B cell (primary cell): ENCODE data around the gene BTRC. TPM values are rescaled to one million over a fixed set of nuclear protein-coding genes. Genes with fewer than 3 reads are reported as not detected.

Experiments used
- ATAC-seq: fragments of 200-7000 bp; cut with Tn5 transposase; one replicate; pipeline ENCODE4 v1.10.0; 2021; ENCODE audit warnings: low read depth, mild to moderate bottlenecking, moderate number of reproducible peaks, moderate library complexity
- CTCF ChIA-PET: fragments of 350-600 bp; sonication (Branson Sonifier 250); formaldehyde crosslinking; loops from one replicate; lab custom pipeline; 2021; ENCODE audit warnings: antibody characterized with exemption, inconsistent platforms; lab: Charles Lee
- POLR2A ChIA-PET: fragments of 350-600 bp; sonication (Branson Sonifier 250); formaldehyde crosslinking; loops from one replicate; lab custom pipeline; 2021; ENCODE audit warnings: antibody characterized with exemption; lab: Charles Lee
- DNase-seq: peaks from one replicate; pipeline ENCODE4 v3.0.0; 2013
- H2AFZ ChIP-seq: 2 replicates; pipeline ENCODE4 v1.6.1; 2012; ENCODE audit warnings: mild to moderate bottlenecking, low read depth, low read length; ENCODE audit not compliant: insufficient read depth, poor library complexity, severe bottlenecking
- H3K27ac ChIP-seq, 2 donors: 1 replicate in 1 of 2; 2 replicates in 1 of 2; pipeline ENCODE4 v1.5.1; 2012 to 2013; ENCODE audit warnings: low read length in 2 of 2, mild to moderate bottlenecking in 2 of 2, moderate library complexity in 1 of 2
- H3K27me3 ChIP-seq, 4 experiments: fragments of 200-600 bp in 1 of 4; sonication (generic) in 1 of 4; replicated peaks in 1 of 4; 1 replicate in 2 of 4; 2 replicates in 2 of 4; pipeline versions ENCODE4 v1.6.1 to v1.7.0; 2013 to 2016; ENCODE audit warnings: low read length in 3 of 4, mild to moderate bottlenecking in 2 of 4, mixed read lengths in 1 of 4, moderate library complexity in 1 of 4; ENCODE audit not compliant: insufficient read depth in 4 of 4, control insufficient read depth in 3 of 4; ENCODE audit errors: control extremely low read depth in 1 of 4
- H3K36me3 ChIP-seq, 2 experiments: replicated peaks in 1 of 2; 1 replicate in 1 of 2; 2 replicates in 1 of 2; pipeline versions ENCODE4 v1.6.1 to v1.7.1; 2013; ENCODE audit warnings: low read length in 1 of 2; ENCODE audit not compliant: insufficient read depth in 2 of 2, control insufficient read depth in 1 of 2; ENCODE audit errors: control extremely low read depth in 1 of 2, extremely low read depth in 1 of 2
- H3K4me1 ChIP-seq, 2 donors: fragments of 200-600 bp in 1 of 2; sonication (generic) in 1 of 2; 1 replicate in 1 of 2; 2 replicates in 1 of 2; pipeline versions ENCODE4 v1.5.1 to v1.6.1; 2013 to 2017; ENCODE audit warnings: low read length in 2 of 2; ENCODE audit not compliant: control insufficient read depth in 2 of 2, insufficient read depth in 2 of 2
- H3K4me2 ChIP-seq: replicated peaks from 2 replicates; pipeline ENCODE3; 2012; ENCODE audit warnings: mild to moderate bottlenecking, low read depth, low read length; ENCODE audit not compliant: poor library complexity, severe bottlenecking
- H3K4me3 ChIP-seq, 5 experiments: fragments of 200-600 bp in 1 of 5; sonication (generic) in 1 of 5; 1 replicate in 3 of 5; 2 replicates in 2 of 5; pipeline versions ENCODE4 v1.5.1 to v1.7.0; 2011 to 2016; ENCODE audit warnings: low read length in 4 of 5, mild to moderate bottlenecking in 4 of 5, low read depth in 2 of 5, control low read depth in 1 of 5, moderate library complexity in 1 of 5; ENCODE audit not compliant: insufficient read depth in 1 of 5; ENCODE audit errors: control extremely low read depth in 1 of 5, extremely low read depth in 1 of 5
- H3K79me2 ChIP-seq: fragments of 200-600 bp; sonication (generic); one replicate; pipeline ENCODE4 v1.6.0; 2016; ENCODE audit warnings: low read length; ENCODE audit not compliant: control insufficient read depth, insufficient read depth
- H3K9ac ChIP-seq: fragments of 200-600 bp; sonication (generic); 2 replicates; pipeline ENCODE4 v1.6.1; 2017; ENCODE audit warnings: mild to moderate bottlenecking, low read length, moderate library complexity
- H3K9me3 ChIP-seq, 3 donors: one replicate each; pipeline versions ENCODE4 v1.6.1 to v1.7.1; 2013; ENCODE audit warnings: low read length in 2 of 3; ENCODE audit not compliant: control insufficient read depth in 2 of 3, insufficient read depth in 1 of 3; ENCODE audit errors: control extremely low read depth in 1 of 3
- H4K20me1 ChIP-seq: 2 replicates; pipeline ENCODE4 v1.6.0; 2012; ENCODE audit warnings: mild to moderate bottlenecking, low read length; ENCODE audit not compliant: insufficient read depth, control insufficient read depth, poor library complexity, severe bottlenecking
- H3K27ac Mint-ChIP-seq: one replicate; pipeline ENCODE4 v1.8.0; 2021; ENCODE audit warnings: mixed read lengths
- H3K27me3 Mint-ChIP-seq: one replicate; pipeline ENCODE4 v1.8.0; 2021; ENCODE audit warnings: mixed read lengths
- H3K4me1 Mint-ChIP-seq: one replicate; pipeline ENCODE4 v1.8.0; 2021; ENCODE audit warnings: mixed read lengths
- H3K4me3 Mint-ChIP-seq: one replicate; pipeline ENCODE4 v1.8.0; 2021; ENCODE audit warnings: mixed read lengths
- H3K9me3 Mint-ChIP-seq: one replicate; pipeline ENCODE4 v1.8.0; 2022; ENCODE audit warnings: mixed read lengths; ENCODE audit not compliant: insufficient read depth
- EZH2 ChIP-seq: IDR thresholded peaks from 2 replicates; pipeline ENCODE4 v1.6.1; 2012; ENCODE audit warnings: borderline replicate concordance, low read depth, mild to moderate bottlenecking, moderate library complexity, low read length; ENCODE audit not compliant: insufficient read depth, poor library complexity, severe bottlenecking
- WGBS: methylation state at CpG from one replicate; pipeline ENCODE4 v1.1.5; 2013; ENCODE audit warnings: missing lambda C conversion rate; ENCODE audit not compliant: insufficient coverage; 5-methylcytosine and 5-hydroxymethylcytosine counted together
- intact Hi-C: fragments of 100-400 bp; cut with micrococcal nuclease; formaldehyde crosslinking; loops from one replicate; pipeline ENCODE4 v1.10.0; 2022
- polyA plus RNA-seq: library from polyadenylated mRNA; depleted of rRNA; stranded (reverse); fragments of >200 nt; gene quantifications from 2 replicates; pipeline ENCODE4 v1.2.3, GENCODE V29; 2012
- total RNA-seq, 2 donors: library from RNA; stranded (reverse); fragments of 120-200 nt in 1 of 2; gene quantifications; 1 replicate in 1 of 2; 2 replicates in 1 of 2; pipeline versions ENCODE4 v1.2.3 to v1.2.4, GENCODE V29; 2013 to 2022
- TF ChIP-seq, protein P1 (sequence below): fragments of 200-600 bp; IDR thresholded peaks from one replicate; pipeline ENCODE4 v1.8.0; 2022; ENCODE audit warnings: antibody characterized with exemption, mild to moderate bottlenecking

The BTRC gene
- total and polyA plus RNA-seq, 2 donors (not counting 1 experiment from before 2014, with no cell fraction given) = 4.3 to 21.9 TPM

DNA sequence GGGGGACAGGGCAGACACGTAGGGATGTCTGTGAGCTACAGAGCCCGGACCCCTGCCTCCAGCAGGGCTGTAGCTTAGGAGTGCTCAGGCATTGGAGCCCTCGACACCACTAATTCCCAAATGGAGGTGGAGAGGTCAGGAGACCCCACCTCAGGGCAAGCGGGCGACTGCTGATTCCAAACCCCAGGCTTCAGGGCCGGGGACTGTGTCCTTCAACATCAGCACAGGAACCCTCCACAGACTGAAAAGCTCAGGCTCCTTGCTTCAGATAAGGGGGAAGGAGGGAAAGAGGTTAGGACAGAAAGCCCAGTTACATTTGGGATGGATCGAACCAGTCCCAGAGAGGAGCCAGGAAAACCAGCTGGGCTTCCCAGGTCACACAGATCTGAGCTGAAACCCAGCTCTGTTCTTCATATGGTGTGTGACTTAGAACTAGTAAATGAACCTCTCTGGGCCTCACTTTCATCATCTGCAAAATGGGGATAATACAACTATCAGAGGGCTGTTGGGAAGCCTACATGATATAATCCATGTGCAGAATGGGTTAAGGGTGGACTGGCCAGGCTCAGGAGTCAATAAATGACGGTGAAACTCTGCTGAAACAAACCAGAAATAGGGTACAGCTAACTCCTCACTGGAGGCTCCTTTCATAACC lies 217.4 kb downstream of the BTRC start:
- no peak overlapping the region for H3K9ac ChIP-seq
- Mint-ChIP-seq H3K27me3 (peaks cover 30% of the 10 kb centered on the region), H3K9me3 (no peaks in the 10 kb centered on the region), H3K27ac (no peak overlapping the region), H3K4me1 (peaks cover 14% of the 10 kb centered on the region), H3K4me3 (peak overlapping the region; percentile 73)
- H3K4me1 ChIP-seq = peaks cover 21 to 26% of the 10 kb centered on the region in 2 donors
- H3K36me3 ChIP-seq = no peaks in the 10 kb centered on the region
- ChIA-PET CTCF (interaction anchor here (0.8 to 5.2 kb wide), 17 partner anchors 9 to 475 kb away, joined by 3 to 47 read pairs (median 5); partner anchors contain the start of genes DPCD and POLL), POLR2A (no interaction called here)
- H3K27ac ChIP-seq = no peak overlapping the region
- H3K4me2 ChIP-seq = peak overlapping the region; percentile 86
- TF ChIP-seq, protein P1, sequence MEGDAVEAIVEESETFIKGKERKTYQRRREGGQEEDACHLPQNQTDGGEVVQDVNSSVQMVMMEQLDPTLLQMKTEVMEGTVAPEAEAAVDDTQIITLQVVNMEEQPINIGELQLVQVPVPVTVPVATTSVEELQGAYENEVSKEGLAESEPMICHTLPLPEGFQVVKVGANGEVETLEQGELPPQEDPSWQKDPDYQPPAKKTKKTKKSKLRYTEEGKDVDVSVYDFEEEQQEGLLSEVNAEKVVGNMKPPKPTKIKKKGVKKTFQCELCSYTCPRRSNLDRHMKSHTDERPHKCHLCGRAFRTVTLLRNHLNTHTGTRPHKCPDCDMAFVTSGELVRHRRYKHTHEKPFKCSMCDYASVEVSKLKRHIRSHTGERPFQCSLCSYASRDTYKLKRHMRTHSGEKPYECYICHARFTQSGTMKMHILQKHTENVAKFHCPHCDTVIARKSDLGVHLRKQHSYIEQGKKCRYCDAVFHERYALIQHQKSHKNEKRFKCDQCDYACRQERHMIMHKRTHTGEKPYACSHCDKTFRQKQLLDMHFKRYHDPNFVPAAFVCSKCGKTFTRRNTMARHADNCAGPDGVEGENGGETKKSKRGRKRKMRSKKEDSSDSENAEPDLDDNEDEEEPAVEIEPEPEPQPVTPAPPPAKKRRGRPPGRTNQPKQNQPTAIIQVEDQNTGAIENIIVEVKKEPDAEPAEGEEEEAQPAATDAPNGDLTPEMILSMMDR = no peak
- TF ChIP-seq EZH2 = no peak
- no peak overlapping the region for H2AFZ ChIP-seq
- peaks cover 0 to 17% (median 0%) of the 10 kb centered on the region in 3 donors for H3K9me3 ChIP-seq
- H4K20me1 ChIP-seq = no peaks in the 10 kb centered on the region
- H3K27me3 ChIP-seq = peaks cover 0 to 35% (median 28%) of the 10 kb centered on the region in 4 experiments
- WGBS = 94% methylated on average over 3 of the region's 8 CpGs
- DNase-seq = no peak
- ATAC-seq = no peak
- intact Hi-C loops = loop anchor here (5.0 kb wide), 1 partner anchor 474 kb away; no protein-coding TSS in a partner anchor
- no peak overlapping the region for H3K4me3 ChIP-seq
- no peaks in the 10 kb centered on the region for H3K79me2 ChIP-seq

DNA sequence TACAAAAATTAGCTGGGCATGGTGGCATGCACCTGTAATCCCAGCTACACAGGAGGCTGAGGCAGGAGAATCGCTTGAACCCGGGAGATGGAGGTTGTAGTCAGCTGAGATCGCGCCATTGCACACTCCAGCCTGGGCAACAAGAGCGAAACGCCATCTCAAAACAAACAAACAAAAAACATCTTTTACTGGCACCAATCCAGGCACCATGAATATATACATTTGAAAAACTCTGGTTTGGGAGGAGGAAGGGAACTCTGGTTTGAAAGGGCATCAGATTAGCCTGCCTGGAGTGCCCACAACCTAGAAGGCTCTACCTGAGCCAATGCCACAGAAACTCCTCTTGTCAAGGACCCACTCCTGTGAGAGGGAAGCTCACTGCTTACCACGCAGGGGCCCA lies 218.2 kb downstream of the BTRC start:
- WGBS = 67% methylated on average over 1 of the region's 7 CpGs
- POLR2A ChIA-PET = interaction anchor here (0.6 kb wide), 1 partner anchor 63 kb away, joined by 4 read pairs; no protein-coding TSS in a partner anchor

More for the DNA sequence above, 218.2 kb downstream of the BTRC start:
- TF ChIP-seq, protein P1 = no peak
- no peak for TF ChIP-seq EZH2
- H3K9me3 Mint-ChIP-seq = no peaks in the 10 kb centered on the region
- no peak overlapping the region for H2AFZ ChIP-seq
- no peaks in the 10 kb centered on the region for H3K36me3 ChIP-seq
- peaks cover 17 to 19% of the 10 kb centered on the region in 2 donors for H3K4me1 ChIP-seq
- ATAC-seq = no peak
- intact Hi-C loops = loop anchor here (5.0 kb wide), 1 partner anchor 475 kb away; no protein-coding TSS in a partner anchor
- no peaks in the 10 kb centered on the region for H4K20me1 ChIP-seq
- H3K27me3 ChIP-seq = peaks cover 0 to 28% (median 23%) of the 10 kb centered on the region in 4 experiments
- H3K4me1 Mint-ChIP-seq = peaks cover 10% of the 10 kb centered on the region
- H3K4me3 ChIP-seq = no peak overlapping the region
- no peak overlapping the region for H3K4me2 ChIP-seq
- H3K27ac Mint-ChIP-seq = no peak overlapping the region
- H3K9me3 ChIP-seq = peaks cover 0 to 17% (median 0%) of the 10 kb centered on the region in 3 donors
- H3K79me2 ChIP-seq = no peaks in the 10 kb centered on the region
- H3K9ac ChIP-seq = no peak overlapping the region
- H3K4me3 Mint-ChIP-seq = no peak overlapping the region
- no peak overlapping the region for H3K27ac ChIP-seq
- H3K27me3 Mint-ChIP-seq = peaks cover 25% of the 10 kb centered on the region
- CTCF ChIA-PET = interaction anchor here (1.4 to 5.2 kb wide), 5 partner anchors 11 to 358 kb away, joined by 3 to 47 read pairs (median 7); partner anchors contain the start of gene POLL
- DNase-seq = no peak
